ENCODE results near the gene MOV10L1. TPM values are rescaled to one million over a fixed set of nuclear protein-coding genes. Genes with fewer than 3 reads are reported as not detected.
"Not testable (repeated sequence)": the region's sequence is repeated elsewhere in the genome, so short reads cannot be mapped to it uniquely, and the experiment has no call there.

Gene MOV10L1
- polyA plus RNA-seq, 3 donors = 0.31 to 0.92 (median 0.79) TPM

DNA sequence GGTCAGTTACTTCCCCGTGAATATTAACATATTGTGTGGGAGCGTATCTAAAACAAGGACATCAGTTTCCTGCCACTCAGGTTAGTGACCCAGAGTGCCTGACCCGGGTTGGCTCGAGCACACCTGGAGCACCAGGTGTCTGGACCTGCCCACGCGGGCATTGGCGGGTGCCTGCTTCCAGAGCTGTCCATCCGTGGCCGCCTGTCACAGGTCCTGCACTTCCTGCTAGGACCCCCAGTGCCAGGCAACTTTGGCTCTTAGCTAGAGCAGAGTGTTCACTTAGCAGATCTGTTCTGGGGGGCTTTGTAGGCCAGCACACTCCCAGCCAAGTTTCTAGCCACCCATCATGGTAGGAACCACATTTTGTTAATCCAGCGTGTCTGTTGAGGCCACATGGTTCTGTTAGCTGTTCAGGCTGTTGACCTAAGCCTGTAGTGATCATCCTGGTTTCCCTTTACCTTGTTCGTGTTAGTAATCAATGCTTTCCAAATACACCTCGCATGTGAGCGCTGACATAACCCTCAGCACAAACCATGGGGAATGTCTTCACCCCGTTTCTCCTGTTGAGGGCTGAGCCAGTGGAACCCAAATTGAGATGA lies 29.5 kb downstream of the MOV10L1 start:
- H3K27ac ChIP-seq (ENCODE audit: low read depth, low read length) = no peak overlapping the region
- 67 to 81% (median 80%) methylated on average over 14 of the region's 14 CpGs for WGBS, 3 donors

DNA sequence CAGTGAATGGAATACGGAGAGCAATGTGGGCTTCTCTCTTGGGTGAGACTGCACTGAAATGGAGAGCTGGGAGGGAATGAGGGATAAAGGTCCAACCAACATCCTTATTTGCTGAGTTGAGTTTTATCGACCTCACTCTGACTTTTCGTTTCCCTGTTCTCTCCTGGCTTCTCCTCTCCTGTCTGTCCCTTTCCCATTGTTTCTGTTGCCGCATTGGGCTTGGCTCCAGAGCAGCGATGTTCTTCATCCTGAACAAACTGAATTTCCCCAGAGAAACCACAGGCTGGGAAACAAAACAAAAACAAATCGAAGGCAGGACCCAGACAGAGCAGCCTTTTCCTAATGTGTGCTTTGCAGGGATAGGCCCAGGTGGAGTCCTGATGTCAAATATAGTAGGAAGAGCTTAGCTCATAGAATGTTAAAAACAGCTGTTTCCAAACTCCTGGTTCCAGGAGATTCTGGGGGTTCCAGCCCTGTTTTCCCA lies 30.0 kb downstream of the MOV10L1 start:
- H3K27ac ChIP-seq (ENCODE audit: low read depth, low read length) = no peak overlapping the region
- WGBS, 3 donors = 51 to 55% (median 51%) methylated on average over 6 of the region's 6 CpGs

DNA sequence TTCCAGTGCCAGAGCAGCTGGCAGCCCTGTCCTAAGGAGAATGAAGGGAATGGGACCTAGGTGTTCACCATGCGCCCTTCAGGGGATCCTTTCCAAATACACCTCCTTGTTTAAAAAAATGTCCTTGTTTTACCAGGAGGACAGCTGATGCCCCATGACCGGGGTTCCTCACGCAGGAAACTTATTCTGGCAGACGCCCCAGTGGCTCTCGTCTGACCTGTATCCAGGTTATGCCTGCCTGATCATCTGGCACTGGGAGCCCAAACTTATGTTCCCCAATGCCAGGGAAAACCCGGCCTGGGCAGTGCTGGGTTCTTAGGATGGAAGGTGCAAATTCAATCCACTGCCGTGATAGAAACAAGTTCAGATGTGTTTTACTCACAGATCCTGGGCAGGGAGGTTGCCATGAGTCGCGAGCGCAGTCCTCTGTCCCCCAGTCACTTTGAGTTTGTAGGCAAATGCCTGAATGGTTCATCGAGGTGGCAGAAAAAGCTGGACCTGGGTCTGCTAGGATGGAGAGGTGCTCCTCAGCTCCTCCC lies 31.5 kb downstream of the MOV10L1 start:
- H3K27ac ChIP-seq (ENCODE audit: low read depth, low read length) = no peak overlapping the region
- 81 to 84% (median 81%) methylated on average over 11 of the region's 11 CpGs for WGBS, 3 donors

DNA sequence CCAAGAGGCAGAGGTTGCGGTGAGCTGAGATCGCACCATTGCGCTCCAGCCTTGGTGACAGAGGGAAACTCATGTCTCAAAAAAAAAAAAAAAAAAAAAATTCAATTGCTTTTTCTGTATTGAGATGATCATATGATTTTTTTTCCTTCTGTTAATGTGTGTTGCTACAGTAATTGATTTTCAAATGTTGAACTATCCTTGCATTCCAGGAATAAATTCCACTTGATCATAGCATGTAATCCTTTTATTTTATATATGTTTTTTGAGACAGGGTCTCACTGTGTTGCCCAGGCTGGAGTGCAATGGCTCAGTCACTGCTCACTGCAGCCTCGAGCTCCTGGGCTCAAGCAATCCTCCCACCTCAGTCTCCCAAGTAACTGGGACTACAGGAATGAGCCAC lies 33.3 kb downstream of the MOV10L1 start:
- WGBS, 3 donors = 78 to 95% (median 93%) methylated on average over 4 of the region's 4 CpGs
- H3K27ac ChIP-seq (ENCODE audit: low read depth, low read length) = no peak overlapping the region

DNA sequence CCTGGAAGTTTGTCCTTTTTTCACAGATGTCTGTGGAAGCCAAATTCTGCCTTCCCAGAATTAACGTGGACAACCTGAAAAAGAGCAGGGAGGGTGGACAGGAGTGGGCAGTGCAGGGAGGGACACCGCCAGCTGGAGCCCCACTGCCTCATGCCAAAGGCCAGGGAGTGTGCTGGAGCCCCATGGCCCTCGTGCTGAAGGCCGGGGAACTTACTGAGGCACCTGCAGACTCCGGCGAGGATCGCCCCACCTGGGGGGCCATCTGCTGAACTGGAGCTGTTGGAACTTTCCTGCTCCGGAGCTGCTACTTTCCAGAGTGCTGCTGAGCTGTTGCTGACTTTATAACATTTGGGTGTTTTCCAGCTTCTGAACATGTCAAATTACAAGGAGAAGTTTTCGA lies 35.2 kb downstream of the MOV10L1 start:
- H3K27ac ChIP-seq (ENCODE audit: low read depth, low read length) = no peak overlapping the region
- WGBS, 3 donors = 74 to 85% (median 84%) methylated on average over 9 of the region's 9 CpGs

DNA sequence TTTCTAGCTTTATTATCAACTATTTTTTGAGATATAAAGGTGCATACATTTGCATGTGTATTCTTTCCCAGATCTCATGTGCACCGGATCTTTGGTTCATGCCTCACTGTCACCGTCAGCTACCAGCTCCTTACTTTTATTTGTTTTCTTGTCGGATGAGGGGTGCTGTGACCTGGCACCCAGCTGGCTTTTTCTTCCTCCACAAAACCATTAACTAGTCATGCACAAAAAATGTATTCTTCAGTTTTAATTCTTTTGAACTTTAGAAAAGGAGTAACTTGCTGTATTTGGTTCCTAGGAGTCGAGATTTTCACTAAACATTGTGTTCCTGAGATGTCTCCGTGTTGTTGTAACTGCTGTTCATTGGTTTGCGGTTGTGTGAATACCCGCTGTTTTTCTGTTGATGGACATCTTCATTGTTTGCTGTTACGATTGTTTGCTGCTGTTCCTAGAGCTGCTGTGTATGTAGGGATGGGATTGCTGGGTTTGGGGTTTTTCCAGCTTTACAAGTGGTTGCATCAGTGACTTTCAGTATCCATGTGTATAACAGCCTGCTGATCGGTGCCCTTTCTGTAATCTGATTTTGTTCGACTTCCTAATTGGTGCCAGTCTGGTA lies 39.4 kb downstream of the MOV10L1 start:
- WGBS, 3 donors = 75 to 92% (median 82%) methylated on average over 10 of the region's 10 CpGs

DNA sequence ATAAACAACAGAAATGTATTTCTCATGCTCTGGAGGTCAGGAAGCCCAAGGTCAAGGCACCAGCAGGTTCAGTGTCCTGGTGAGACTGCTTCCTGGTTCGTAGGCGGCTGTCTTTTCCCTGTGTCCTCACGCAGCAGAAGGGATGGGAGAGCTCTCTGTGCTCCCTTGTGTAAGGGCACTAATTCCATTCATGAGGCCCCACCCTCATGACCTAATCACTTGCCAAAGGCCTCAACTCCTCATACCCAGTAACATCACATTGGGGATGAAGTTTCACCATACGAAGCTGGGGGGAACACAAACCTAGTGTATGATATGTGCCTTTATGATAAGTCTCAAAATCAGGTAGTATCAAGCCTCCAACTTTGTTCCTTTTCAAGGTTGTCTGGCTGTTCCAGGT lies 42.1 kb downstream of the MOV10L1 start:
- WGBS, 3 donors = 77 to 92% (median 86%) methylated on average over 4 of the region's 4 CpGs
- H3K27ac ChIP-seq (ENCODE audit: low read depth, low read length) = no peak overlapping the region

More for the DNA sequence above, 39.4 kb downstream of the MOV10L1 start:
- no peak overlapping the region for H3K27ac ChIP-seq (ENCODE audit: low read depth, low read length)

DNA sequence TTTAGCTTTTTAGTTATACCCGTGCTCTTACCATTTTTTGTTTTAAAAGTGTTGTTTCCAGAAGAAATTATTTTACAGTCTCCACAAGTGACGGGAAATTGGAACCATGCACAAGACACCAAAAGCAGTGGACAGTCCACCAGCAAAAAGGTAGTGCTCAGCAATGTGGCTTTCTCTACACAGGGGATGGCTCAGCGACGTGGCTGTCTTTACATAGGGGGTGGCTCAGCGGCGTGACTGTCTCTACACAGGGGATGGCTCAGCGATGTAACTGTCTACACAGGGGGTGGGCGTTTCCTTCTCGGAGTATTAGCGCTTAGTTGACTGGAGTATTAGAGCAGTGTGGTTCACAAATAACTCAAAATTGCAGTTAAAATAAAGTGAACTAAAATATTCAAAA lies 44.7 kb downstream of the MOV10L1 start:
- 73 to 86% (median 82%) methylated on average over 10 of the region's 10 CpGs for WGBS, 3 donors
- H3K27ac ChIP-seq (ENCODE audit: low read depth, low read length) = no peak overlapping the region

DNA sequence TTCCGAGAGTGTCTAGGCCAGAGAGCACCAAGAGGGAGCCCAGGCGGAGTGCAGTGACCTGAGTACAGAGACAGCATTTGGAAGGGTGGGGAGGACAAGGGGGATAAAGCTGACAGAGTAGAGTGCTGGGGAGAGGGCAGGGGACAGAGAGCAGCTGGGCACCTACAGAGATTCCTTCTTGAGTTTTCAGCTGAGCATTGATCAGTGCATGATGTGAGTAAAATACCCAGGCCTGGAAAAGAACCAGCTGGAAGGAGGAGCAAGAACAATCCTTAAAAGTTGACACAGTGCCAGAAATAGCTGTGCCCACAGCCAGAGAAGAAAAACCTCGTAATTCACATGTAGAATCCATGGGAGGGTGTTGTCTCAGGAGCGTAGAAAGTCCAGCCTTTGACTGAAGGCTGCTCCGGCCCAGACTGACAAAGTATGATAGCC lies 46.8 kb downstream of the MOV10L1 start:
- 68 to 72% (median 71%) methylated on average over 5 of the region's 5 CpGs for WGBS, 3 donors
- H3K27ac ChIP-seq (ENCODE audit: low read depth, low read length) = no peak overlapping the region

DNA sequence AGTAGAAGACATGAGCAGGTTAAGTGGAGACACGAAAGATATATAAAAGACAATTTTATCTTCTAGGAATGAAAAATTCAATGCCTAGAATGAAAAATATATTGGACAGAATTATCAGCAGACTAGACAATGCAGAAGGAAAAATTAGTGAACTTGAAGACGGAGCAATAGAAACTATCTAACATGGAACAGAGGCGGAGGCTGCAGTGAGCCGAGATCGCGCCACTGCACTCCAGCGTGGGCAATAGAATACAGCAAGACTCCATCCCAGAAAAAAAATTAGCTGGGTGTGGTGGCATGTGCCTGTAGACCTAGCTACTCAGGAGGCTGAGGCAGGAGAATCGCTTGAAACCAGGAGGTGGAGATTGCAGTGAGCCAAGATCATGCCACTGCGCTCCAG lies 47.5 kb downstream of the MOV10L1 start:
- WGBS, 3 donors = 95 to 98% (median 98%) methylated on average over 9 of the region's 9 CpGs
- H3K27ac ChIP-seq (ENCODE audit: low read depth, low read length) = not testable (repeated sequence)

DNA sequence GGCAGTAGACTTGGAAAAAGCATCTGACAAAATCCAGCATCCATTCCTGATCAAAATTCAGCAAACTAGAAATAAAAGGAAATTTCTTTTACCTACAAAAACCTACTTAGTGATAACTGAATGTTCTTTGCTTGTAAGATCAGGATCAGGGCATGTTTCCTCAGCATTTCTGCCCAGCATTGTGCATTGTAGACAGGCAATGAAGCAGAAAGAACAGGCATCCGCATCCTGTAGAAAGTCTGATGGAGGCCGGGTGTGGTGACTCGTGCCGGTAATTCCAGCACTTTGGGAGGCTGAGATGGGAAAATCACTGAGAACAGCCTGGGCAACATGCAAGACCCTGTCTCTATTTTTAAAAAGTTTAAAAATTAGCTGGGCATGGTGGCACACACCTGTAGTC lies 48.2 kb downstream of the MOV10L1 start:
- 89 to 94% (median 93%) methylated on average over 4 of the region's 4 CpGs for WGBS, 3 donors

DNA sequence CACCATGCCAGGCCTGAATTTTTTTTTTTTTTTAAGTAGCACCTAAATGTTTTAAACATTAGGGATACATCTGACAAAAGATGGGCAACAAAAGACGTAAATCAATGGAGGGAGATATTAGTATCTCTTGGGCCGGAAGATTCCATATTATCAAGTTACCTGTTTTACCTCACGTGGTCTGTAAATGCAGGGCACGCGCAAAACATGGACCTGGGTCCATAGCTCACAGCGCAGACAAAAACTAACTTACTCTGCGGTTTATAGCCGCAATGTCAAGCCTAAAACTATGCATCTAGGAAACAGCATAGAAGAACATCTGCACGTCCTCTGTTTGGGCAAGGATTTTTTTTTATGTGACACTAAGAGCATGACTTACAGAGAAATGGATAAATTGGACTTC lies 49.2 kb downstream of the MOV10L1 start:
- 87 to 92% (median 91%) methylated on average over 9 of the region's 9 CpGs for WGBS, 3 donors
- no peak overlapping the region for H3K27ac ChIP-seq (ENCODE audit: low read depth, low read length)

More for the DNA sequence above, 48.2 kb downstream of the MOV10L1 start:
- no peak overlapping the region for H3K27ac ChIP-seq (ENCODE audit: low read depth, low read length)

DNA sequence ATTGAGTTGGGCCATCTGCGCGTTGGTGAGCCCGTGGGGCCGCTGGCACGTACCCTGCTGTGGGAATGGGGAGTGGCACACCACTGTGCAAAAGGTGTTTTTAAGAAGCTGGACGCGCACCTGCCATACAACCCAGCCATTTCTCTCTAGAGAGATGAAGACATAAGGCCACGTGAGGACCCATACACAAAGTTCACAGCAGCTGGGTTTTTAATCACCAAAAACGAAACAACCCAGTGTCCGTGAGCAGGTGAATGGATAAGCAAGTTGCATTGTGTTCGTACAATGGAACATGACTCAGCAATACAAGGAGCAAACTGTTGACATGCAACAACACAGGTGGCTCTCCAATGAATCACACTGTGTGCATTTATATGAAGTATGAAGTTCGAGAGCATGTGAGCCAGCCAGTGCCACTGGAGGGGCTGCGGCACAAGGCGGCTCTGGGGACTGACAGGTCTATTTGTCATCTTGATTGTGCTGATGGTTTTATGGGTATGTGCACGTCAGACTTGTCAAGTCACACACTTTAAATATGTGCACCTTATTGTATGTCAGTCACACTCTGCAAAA lies 50.1 kb downstream of the MOV10L1 start:
- no peak overlapping the region for H3K27ac ChIP-seq (ENCODE audit: low read depth, low read length)
- 75 to 80% (median 80%) methylated on average over 15 of the region's 15 CpGs for WGBS, 3 donors

DNA sequence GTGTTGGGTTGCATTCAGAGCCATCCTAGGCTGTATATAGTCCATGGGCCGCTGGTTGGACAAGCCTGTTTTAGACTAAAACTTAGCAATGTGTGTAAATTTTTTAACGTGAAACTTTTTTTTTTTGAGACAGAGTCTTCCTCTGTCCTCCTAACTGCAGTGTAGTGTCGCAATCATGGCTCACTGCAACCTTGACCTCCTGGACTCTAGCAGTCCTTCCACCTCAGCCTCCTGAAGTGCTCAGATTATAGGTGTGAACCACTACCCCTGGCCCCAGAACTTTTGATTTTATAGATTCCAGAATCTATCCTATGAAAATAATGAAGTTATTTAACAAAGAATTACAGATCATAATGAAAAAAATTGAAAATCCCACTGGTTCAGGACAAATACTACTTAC lies 50.8 kb downstream of the MOV10L1 start:
- 60 to 72% (median 66%) methylated on average over 3 of the region's 3 CpGs for WGBS, 3 donors
- H3K27ac ChIP-seq (ENCODE audit: low read depth, low read length) = no peak overlapping the region

DNA sequence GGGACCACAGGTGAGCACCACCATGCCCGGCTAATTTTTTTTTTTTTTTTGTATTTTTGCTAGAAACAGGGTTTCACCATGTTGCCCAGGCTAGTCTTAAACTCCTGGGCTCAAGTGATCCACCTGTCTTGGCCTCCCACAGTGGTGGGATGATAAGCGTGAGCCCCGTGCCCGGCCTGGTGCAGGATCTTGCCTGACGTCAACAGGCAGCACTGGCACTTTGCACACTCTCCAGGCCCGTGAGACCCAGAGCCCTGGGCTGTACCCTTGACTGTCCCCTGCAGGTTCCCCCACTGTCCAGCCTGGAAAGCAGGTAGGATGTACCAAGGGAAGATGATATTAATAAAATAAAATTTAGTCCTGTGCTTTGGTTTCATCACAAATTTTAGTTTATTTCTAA lies 51.7 kb downstream of the MOV10L1 start:
- no peak overlapping the region for H3K27ac ChIP-seq (ENCODE audit: low read depth, low read length)
- 70 to 95% (median 86%) methylated on average over 6 of the region's 6 CpGs for WGBS, 3 donors

DNA sequence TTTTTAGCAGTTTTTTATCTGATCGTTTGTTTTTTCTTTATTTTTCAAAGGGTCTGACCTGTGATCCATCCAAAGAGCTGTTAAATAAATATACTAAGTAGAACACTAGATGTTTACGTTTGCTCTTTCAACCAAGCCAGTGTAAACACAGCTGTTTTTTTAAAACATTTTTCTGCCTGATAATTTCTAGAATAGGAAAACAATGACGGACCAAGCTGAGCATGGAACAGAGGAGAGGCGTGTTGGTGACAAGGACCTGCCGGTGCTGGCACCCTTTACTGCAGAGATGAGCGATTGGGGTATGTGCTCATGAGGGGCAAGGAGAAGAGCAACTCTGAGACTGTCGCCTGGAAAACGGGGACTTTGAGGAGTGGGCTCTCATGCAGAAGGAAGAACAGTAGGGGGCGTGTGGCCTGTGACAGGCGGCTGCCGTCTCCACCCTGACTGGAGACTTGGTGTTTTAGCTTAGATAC lies 52.1 kb downstream of the MOV10L1 start:
- 18 to 52% (median 51%) methylated on average over 11 of the region's 11 CpGs for WGBS, 3 donors
- no peak overlapping the region for H3K27ac ChIP-seq (ENCODE audit: low read depth, low read length)

DNA sequence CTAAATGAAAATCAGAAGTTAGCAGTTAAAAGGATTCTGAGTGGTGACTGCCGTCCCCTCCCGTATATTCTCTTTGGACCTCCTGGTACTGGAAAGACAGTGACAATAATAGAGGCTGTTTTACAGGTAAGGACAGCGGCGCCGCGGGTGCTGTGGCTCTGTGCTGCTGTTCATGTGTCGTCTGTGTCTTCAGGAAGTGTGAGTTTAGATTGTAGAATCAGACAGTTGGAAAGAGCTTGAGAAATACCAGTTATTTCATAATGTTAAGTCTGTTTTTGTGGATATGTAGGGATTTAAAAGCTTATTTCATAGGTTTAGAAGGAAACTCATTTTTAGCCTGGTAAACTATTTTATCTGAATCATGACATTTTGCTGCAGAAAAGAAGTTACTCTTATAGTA lies 53.3 kb downstream of the MOV10L1 start:
- H3K27ac ChIP-seq (ENCODE audit: low read depth, low read length) = no peak overlapping the region
- 55 to 88% (median 61%) methylated on average over 7 of the region's 7 CpGs for WGBS, 3 donors

DNA sequence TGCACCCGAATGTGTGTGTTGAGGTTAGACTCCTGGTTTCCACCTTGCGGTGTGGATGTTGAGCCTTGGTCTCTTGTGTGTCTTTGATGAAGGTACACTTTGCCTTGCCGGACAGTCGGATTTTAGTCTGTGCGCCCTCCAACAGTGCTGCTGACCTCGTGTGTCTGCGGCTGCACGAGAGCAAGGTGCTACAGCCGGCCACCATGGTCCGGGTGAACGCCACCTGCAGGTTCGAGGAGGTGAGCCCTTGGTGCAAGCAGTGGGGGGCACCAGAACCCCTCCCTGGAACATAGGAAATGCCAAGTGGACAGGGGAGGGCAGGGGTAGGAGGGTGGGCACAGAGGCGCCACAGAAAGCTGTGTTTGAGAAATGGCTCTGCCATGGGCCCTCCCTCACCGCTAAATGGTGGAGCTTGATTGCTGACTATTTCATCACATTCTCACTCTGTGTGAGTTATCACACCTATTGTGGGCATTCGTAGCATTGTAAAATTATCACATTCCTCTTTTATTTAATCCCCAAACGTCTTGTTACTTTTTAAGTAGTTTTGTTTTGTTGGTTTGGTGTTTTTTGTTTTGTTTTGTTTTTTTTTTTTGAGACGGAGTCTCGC lies 54.3 kb downstream of the MOV10L1 start:
- WGBS, 3 donors = 79 to 88% (median 85%) methylated on average over 18 of the region's 18 CpGs

More for the DNA sequence above, 54.3 kb downstream of the MOV10L1 start:
- H3K27ac ChIP-seq (ENCODE audit: low read depth, low read length) = no peak overlapping the region
